Choroid plexus epithelial cell (primary cell): ENCODE results near the gene PATZ1.

Source experiments
- DNase-seq: peaks from one replicate; pipeline ENCODE4 v3.0.0-alpha.2; 2010; ENCODE audit warnings: low read depth
- H3K4me3 ChIP-seq: 2 replicates; pipeline ENCODE4 v1.5.1; 2011; ENCODE audit warnings: low read depth, mild to moderate bottlenecking, control low read depth, low read length, moderate library complexity
- CTCF ChIP-seq: conservative IDR thresholded peaks from 2 replicates; pipeline ENCODE4 v1.5.1; 2011; ENCODE audit warnings: low read depth, mild to moderate bottlenecking, control low read depth, inconsistent platforms, low read length, moderate library complexity

Gene PATZ1

GRCh38 chr22:31342389-31343140, 3.6 kb downstream of the PATZ1 start:
- no peak for TF ChIP-seq CTCF
- no peak for DNase-seq
- H3K4me3 ChIP-seq, result no peak overlapping the region

GRCh38 chr22:31341386-31342088, 4.6 kb downstream of the PATZ1 start:
- TF ChIP-seq CTCF, result no peak
- H3K4me3 ChIP-seq, result no peak overlapping the region
- no peak for DNase-seq

GRCh38 chr22:31340765-31341247, 5.3 kb downstream of the PATZ1 start:
- TF ChIP-seq CTCF, result no peak
- no peak for DNase-seq
- no peak overlapping the region for H3K4me3 ChIP-seq

GRCh38 chr22:31340360-31340759, 5.8 kb downstream of the PATZ1 start:
- no peak overlapping the region for H3K4me3 ChIP-seq
- no peak for TF ChIP-seq CTCF
- no peak for DNase-seq

- no peak overlapping the region for H3K4me3 ChIP-seq
- no peak for DNase-seq
- no peak for TF ChIP-seq CTCF
Measured at GRCh38 chr22:31339148-31339832, 6.9 kb downstream of the PATZ1 start.

GRCh38 chr22:31337178-31337577, 9.0 kb downstream of the PATZ1 start:
- DNase-seq, result peak; percentile 31
- no peak overlapping the region for H3K4me3 ChIP-seq
- TF ChIP-seq CTCF, result no peak
